Stomach (tissue), 9 donors: ENCODE data around the gene FBP2. TPM values are rescaled to one million over a fixed set of nuclear protein-coding genes. Genes with fewer than 3 reads are reported as not detected.

Experiments
- DNase-seq, 2 donors: peaks; one replicate each; pipeline versions ENCODE4 v3.0.0 to v3.0.0-alpha.2; 2013 to 2019
- H3K27ac ChIP-seq, 5 donors: fragments of 200-600 bp in 4 of 5; sonication (generic) in 4 of 5; one replicate each; pipeline ENCODE4 v1.5.1; 2013 to 2019; ENCODE audit warnings: mild to moderate bottlenecking in 1 of 5, moderate library complexity in 1 of 5
- H3K27me3 ChIP-seq, 3 donors: fragments of 200-600 bp; sonication (generic); one replicate each; pipeline ENCODE4 v1.5.1; 2017 to 2019; ENCODE audit warnings: mixed run types in 1 of 3
- H3K36me3 ChIP-seq, 4 donors: fragments of 200-600 bp; sonication (generic); 1 replicate in 3 of 4; 2 replicates in 1 of 4; pipeline ENCODE4 v1.5.1; 2016 to 2019
- H3K4me1 ChIP-seq, 4 donors: fragments of 200-600 bp; sonication (generic); one replicate each; pipeline ENCODE4 v1.5.1; 2016 to 2019
- H3K4me3 ChIP-seq, 4 donors: fragments of 200-600 bp; sonication (generic) in 3 of 4; one replicate each; pipeline ENCODE4 v1.5.1; 2016 to 2019; ENCODE audit warnings: mild to moderate bottlenecking in 1 of 4
- H3K9me3 ChIP-seq, 4 donors: fragments of 200-600 bp; sonication (generic); one replicate each; pipeline ENCODE4 v1.5.1; 2016 to 2019
- EP300 ChIP-seq: sonication (generic); formaldehyde crosslinking; IDR thresholded peaks from one replicate; pipeline ENCODE4 v1.6.1; 2017; ENCODE audit warnings: antibody characterized with exemption
- POLR2A ChIP-seq, 4 donors: fragments of 450-650 bp; IDR thresholded peaks; one replicate each; pipeline ENCODE4 v1.6.1; 2016; ENCODE audit warnings: antibody characterized with exemption in 4 of 4, control low read depth in 2 of 4, mild to moderate bottlenecking in 1 of 4, moderate library complexity in 1 of 4
- POLR2AphosphoS5 ChIP-seq, 3 donors: sonication (generic); formaldehyde crosslinking; IDR thresholded peaks; one replicate each; pipeline ENCODE4 v1.6.1; 2016; ENCODE audit warnings: antibody characterized with exemption in 3 of 3
- WGBS, 5 donors: extraction: QIAGEN DNeasy Blood & Tissue Kit in 3 of 5; methylation state at CpG; one replicate each; pipeline versions ENCODE4 v1.1.5 to v1.1.7; 2013 to 2018; 5-methylcytosine and 5-hydroxymethylcytosine counted together
- intact Hi-C: fragments of 100-400 bp; cut with DNase I; formaldehyde crosslinking; loops from one replicate; pipeline ENCODE4 v1.15.1; 2023; ENCODE audit warnings: low total_unique reads
- polyA plus RNA-seq, 3 donors: library from polyadenylated mRNA; stranded (reverse); fragments of 200-250 nt; gene quantifications; one replicate each; pipeline ENCODE4 v1.2.3, GENCODE V29; 2013
- total RNA-seq, 5 donors: library from RNA; depleted of rRNA; stranded (reverse); fragments of >200 nt; gene quantifications; one replicate each; pipeline versions ENCODE4 v1.1.0 to v1.2.3, GENCODE V29; 2014 to 2016
- TF ChIP-seq, protein P1 (sequence below), 7 experiments: fragments of 450-650 bp in 4 of 7; fragments of 200-600 bp in 3 of 7; sonication (generic) in 3 of 7; IDR thresholded peaks; one replicate each; pipeline ENCODE4 v1.5.1; 2016 to 2019; ENCODE audit warnings: antibody characterized with exemption in 7 of 7, control low read depth in 2 of 7, mild to moderate bottlenecking in 1 of 7
- donor health status: healthy with polysubstance abuse.
- donor health status: Bipolar disorder and iron deficiency.
- donor health status: healthy.

Gene FBP2
- total and polyA plus RNA-seq, 8 donors: 15.6 to 86.4 (median 29.3) TPM; not detected in 1

DNA sequence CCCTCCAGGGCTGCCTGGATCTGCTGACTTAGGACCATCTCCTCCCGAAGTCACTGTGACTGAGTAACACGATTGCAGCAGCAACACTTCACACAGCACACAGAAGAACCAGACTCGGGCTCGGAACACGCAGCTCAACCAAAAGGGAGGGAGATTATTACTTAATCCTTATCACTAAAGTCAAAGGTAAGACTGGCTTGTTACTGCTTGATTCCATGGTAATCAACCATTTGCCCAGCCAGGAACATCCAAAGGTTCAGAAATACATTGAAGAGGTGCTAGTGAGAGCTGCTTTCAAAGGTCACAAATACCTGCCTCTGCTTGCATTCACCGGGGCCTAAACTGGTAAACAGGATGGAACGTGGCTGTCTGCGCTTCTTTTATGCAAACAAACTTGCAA, 38.0 kb upstream of the FBP2 start:
- TF ChIP-seq POLR2AphosphoS5 (IDR thresholded peaks at IDR 0.05) (peak in 1 of 3 donors; percentile 29), POLR2A (IDR thresholded peaks at IDR 0.05) (no peak)
- Histone ChIP-seq H3K4me3 (no peak overlapping the region), H3K4me1 (peaks cover 26 to 50% (median 34%) of the 10 kb centered on the region in 4 donors), H3K36me3 (no peaks in the 10 kb centered on the region), H3K27ac (peak overlapping the region; percentile 71 to 90 (median 79)), H3K9me3 (no peaks in the 10 kb centered on the region), H3K27me3 (no peaks in the 10 kb centered on the region)
- intact Hi-C loops: no loop called here
- WGBS, 5 donors: 24 to 51% (median 34%) methylated on average over 8 of the region's 8 CpGs
- no peak for DNase-seq

DNA sequence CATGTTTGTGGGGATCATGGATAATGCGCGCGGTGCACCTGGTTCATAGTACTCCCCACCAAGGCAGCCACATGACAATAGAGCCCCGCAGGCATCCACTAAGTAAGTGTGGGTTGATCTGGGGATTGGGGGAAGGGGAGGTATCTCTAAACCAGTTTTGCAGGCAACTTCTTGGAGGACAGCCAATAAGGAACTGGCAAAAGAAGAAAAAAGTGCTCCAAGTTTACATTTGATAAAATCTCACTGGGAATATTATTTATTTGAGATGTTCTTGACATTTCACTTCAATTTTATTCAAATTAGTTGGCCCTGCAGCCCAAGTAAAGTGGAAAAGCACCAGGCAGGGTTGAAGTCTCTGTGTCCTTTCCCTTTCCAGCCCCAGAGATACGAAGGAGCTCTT, 37.2 kb upstream of the FBP2 start:
- peaks cover 26 to 50% (median 30%) of the 10 kb centered on the region in 4 donors for H3K4me1 ChIP-seq
- H3K36me3 ChIP-seq: no peaks in the 10 kb centered on the region
- TF ChIP-seq, protein P1, sequence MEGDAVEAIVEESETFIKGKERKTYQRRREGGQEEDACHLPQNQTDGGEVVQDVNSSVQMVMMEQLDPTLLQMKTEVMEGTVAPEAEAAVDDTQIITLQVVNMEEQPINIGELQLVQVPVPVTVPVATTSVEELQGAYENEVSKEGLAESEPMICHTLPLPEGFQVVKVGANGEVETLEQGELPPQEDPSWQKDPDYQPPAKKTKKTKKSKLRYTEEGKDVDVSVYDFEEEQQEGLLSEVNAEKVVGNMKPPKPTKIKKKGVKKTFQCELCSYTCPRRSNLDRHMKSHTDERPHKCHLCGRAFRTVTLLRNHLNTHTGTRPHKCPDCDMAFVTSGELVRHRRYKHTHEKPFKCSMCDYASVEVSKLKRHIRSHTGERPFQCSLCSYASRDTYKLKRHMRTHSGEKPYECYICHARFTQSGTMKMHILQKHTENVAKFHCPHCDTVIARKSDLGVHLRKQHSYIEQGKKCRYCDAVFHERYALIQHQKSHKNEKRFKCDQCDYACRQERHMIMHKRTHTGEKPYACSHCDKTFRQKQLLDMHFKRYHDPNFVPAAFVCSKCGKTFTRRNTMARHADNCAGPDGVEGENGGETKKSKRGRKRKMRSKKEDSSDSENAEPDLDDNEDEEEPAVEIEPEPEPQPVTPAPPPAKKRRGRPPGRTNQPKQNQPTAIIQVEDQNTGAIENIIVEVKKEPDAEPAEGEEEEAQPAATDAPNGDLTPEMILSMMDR (IDR thresholded peaks at IDR 0.05): no peak
- peak in 2 of 3 donors; percentile 31 to 45 for TF ChIP-seq POLR2AphosphoS5 (IDR thresholded peaks at IDR 0.05)
- peak overlapping the region in 1 of 4 donors; percentile 5 for H3K4me3 ChIP-seq
- intact Hi-C loops: no loop called here
- no peaks in the 10 kb centered on the region for H3K27me3 ChIP-seq
- H3K9me3 ChIP-seq: no peaks in the 10 kb centered on the region
- peak; percentile 67 to 84 for DNase-seq
- 27 to 52% (median 30%) methylated on average over 5 of the region's 5 CpGs for WGBS, 5 donors
- peak overlapping the region; percentile 71 to 90 (median 79) for H3K27ac ChIP-seq

DNA sequence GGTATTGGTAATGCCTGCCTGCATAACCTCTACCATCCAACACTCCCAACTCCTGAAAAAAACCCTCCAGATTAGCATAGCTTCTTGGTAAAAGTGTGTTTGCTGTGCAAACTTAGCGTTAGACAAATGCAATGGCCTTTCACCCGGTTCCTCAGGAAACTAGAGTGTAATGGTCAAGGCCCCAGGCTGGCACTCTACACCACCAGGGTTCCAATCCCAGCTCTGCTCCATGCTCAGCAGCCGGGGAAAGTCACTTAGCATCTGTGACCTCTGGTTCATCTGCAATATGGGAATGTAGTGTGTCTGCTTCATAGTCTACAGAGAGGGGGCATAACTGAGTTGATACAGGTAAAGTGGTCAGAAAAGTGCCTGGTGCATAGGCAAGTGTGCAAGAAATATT, 36.7 kb upstream of the FBP2 start:
- DNase-seq: peak in 1 of 2 donors; percentile 64
- H3K36me3 ChIP-seq: no peaks in the 10 kb centered on the region
- H3K9me3 ChIP-seq: no peaks in the 10 kb centered on the region
- 29 to 58% (median 36%) methylated on average over 3 of the region's 3 CpGs for WGBS, 5 donors
- peak in 1 of 3 donors; percentile 44 for TF ChIP-seq POLR2AphosphoS5 (IDR thresholded peaks at IDR 0.05)
- no peak for TF ChIP-seq POLR2A (IDR thresholded peaks at IDR 0.05)
- H3K4me1 ChIP-seq: peaks cover 26 to 50% (median 30%) of the 10 kb centered on the region in 4 donors
- H3K27me3 ChIP-seq: no peaks in the 10 kb centered on the region
- H3K27ac ChIP-seq: peak overlapping the region; percentile 71 to 90 (median 79)
- intact Hi-C loops: no loop called here
- H3K4me3 ChIP-seq: peak overlapping the region in 1 of 4 donors; percentile 5

DNA sequence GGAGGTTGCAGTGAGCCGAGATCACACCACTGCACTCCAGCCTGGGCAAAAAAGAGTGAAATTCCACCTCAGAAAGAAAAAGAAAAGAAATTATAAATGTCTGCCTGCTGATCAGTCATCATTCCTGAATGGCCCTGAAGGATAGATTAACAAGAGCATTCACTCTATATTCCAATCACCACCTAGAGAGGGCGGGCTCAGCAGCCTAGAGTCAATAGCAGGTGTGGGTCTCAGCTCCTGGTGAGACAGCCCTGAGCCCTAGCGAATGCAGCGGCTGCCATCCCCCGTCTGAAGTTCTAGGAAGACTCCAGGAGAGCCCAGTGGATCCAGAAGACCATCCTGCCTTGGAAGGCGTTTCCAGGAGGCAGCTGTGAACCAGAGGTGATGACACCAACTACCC, 33.7 kb upstream of the FBP2 start:
- H3K4me3 ChIP-seq: no peak overlapping the region
- no peak overlapping the region for H3K27ac ChIP-seq
- DNase-seq: no peak
- H3K27me3 ChIP-seq: no peaks in the 10 kb centered on the region
- H3K4me1 ChIP-seq: peaks cover 17 to 40% (median 21%) of the 10 kb centered on the region in 4 donors
- no peaks in the 10 kb centered on the region for H3K36me3 ChIP-seq
- 89 to 96% (median 92%) methylated on average over 6 of the region's 6 CpGs for WGBS, 5 donors
- TF ChIP-seq, protein P1 (IDR thresholded peaks at IDR 0.05): no peak
- TF ChIP-seq POLR2AphosphoS5 (IDR thresholded peaks at IDR 0.05) (no peak), POLR2A (IDR thresholded peaks at IDR 0.05) (no peak)
- intact Hi-C loops: no loop called here
- no peaks in the 10 kb centered on the region for H3K9me3 ChIP-seq

DNA sequence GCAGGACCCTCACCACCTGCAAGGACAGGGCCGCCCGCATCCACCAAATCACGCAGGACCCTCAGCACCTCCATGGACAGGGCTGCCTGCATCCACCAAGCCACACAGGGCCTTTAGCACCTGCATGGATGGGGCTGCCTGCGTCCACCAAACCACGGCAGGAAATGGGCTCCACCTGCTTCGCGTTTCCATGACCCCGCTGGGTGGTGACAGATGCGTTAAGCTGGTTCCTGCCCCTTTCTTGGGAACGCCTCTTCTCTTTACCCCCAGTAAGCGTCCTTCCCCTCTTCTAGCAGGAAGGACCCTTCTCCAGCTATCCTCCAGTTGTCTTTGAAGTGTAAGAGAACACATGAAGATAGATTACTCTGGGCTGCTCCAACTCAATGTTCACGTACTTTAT, 32.2 kb upstream of the FBP2 start:
- Histone ChIP-seq H3K27ac (no peak overlapping the region), H3K4me3 (no peak overlapping the region), H3K27me3 (no peaks in the 10 kb centered on the region), H3K4me1 (peaks cover 11 to 26% (median 17%) of the 10 kb centered on the region in 4 donors), H3K9me3 (no peaks in the 10 kb centered on the region), H3K36me3 (no peaks in the 10 kb centered on the region)
- 78 to 87% (median 86%) methylated on average over 12 of the region's 12 CpGs for WGBS, 5 donors
- DNase-seq: no peak
- TF ChIP-seq POLR2A (IDR thresholded peaks at IDR 0.05): no peak
- no peak for TF ChIP-seq POLR2AphosphoS5 (IDR thresholded peaks at IDR 0.05)
- TF ChIP-seq EP300: no peak
- TF ChIP-seq, protein P1 (IDR thresholded peaks at IDR 0.05): no peak
- intact Hi-C loops: no loop called here
